ENCODE measurements around the gene SPATA13. TPM values are rescaled to one million over a fixed set of nuclear protein-coding genes. Genes with fewer than 3 reads are reported as not detected.

Gene SPATA13
- total and polyA plus RNA-seq, 2 donors (not counting 3 experiments of a cell fraction or from before 2014, with no cell fraction given), result 6.6 to 12.9 TPM

DNA sequence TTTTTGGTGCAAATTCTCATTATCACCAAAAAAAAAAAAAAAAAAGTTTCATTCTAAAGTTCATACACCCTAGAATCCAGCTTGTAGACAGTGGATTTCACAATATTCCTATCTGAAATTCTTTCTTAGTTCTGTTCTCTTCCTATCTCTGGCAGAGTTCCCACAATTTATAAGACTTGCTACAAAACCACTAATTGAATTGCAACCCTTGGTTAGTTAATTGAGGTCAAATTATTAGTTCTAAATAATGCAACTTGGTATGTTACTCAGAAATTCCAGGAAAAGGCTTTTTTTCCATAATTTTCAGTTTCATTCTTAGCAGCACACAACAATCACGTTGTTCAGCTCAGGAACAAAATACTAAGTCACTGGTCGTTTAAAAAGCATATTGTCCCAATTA lies 58.5 kb downstream of the SPATA13 start:
- intact Hi-C loops (cut with micrococcal nuclease) (no loop called here), dilution Hi-C loops (cut with MboI; ENCODE audit: extremely low pct_ligation_motif_present, low sequenced_read_pairs) (no loop called here)
- no peak overlapping the region for H3K4me3 ChIP-seq (replicated peaks in 1 of 3; ENCODE audit: insufficient read depth in 1 of 3, low read depth in 1 of 3, low read length in 3 of 3)
- no peak overlapping the region for H3K4me2 ChIP-seq (ENCODE audit: insufficient read depth, low read length)
- H3K27ac ChIP-seq (ENCODE audit: insufficient read depth, low read depth, low read length), result no peak overlapping the region
- TF ChIP-seq JUN (IDR thresholded peaks at IDR 0.05; ENCODE audit: borderline replicate concordance, insufficient read depth, insufficient read length, low read depth) (no peak), FOS (IDR thresholded peaks at IDR 0.05; ENCODE audit: borderline replicate concordance, insufficient read depth, low read length) (no peak), GATA2 (IDR thresholded peaks at IDR 0.05; ENCODE audit: insufficient read depth, insufficient read length, low read depth, low read length) (no peak), EZH2 (IDR thresholded peaks at IDR 0.05; ENCODE audit: borderline replicate concordance, low read depth, low read length, severe bottlenecking) (no peak), MYC (IDR thresholded peaks at IDR 0.05; ENCODE audit: low read depth, low read length) (no peak), POLR2A (IDR thresholded peaks at IDR 0.05; ENCODE audit: low read depth, low read length) (no peak), POLR2AphosphoS5 (IDR thresholded peaks at IDR 0.05; ENCODE audit: insufficient read depth, low read depth, low read length) (no peak), CTCF (IDR thresholded peaks at IDR 0.05; ENCODE audit: extremely low read depth in 1 of 2, insufficient read depth in 1 of 2, low read depth in 1 of 2, low read length in 2 of 2) (no peak)
- TF ChIP-seq, protein P1, sequence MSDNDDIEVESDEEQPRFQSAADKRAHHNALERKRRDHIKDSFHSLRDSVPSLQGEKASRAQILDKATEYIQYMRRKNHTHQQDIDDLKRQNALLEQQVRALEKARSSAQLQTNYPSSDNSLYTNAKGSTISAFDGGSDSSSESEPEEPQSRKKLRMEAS (IDR thresholded peaks at IDR 0.05; ENCODE audit: insufficient read depth, insufficient read length), result no peak
- no peaks in the 10 kb centered on the region for H4K20me1 ChIP-seq (replicated peaks; ENCODE audit: control insufficient read depth, extremely low read depth, insufficient read depth, low read length)
- no peak overlapping the region for H3K9ac ChIP-seq (replicated peaks; ENCODE audit: extremely low read depth, insufficient read depth, low read length)
- no peaks in the 10 kb centered on the region for H3K79me2 ChIP-seq (ENCODE audit: control insufficient read depth, insufficient read depth, low read length)
- POLR2A ChIA-PET, result no interaction called here
- H3K9me1 ChIP-seq (replicated peaks; ENCODE audit: control insufficient read depth, extremely low read depth, insufficient read depth, low read length), result no peaks in the 10 kb centered on the region
- no peaks in the 10 kb centered on the region for H3K27me3 ChIP-seq (ENCODE audit: control insufficient read depth in 2 of 2, insufficient read depth in 2 of 2, low read length in 2 of 2)
- no peaks in the 10 kb centered on the region for H3K36me3 ChIP-seq (ENCODE audit: control insufficient read depth in 2 of 2, extremely low read depth in 1 of 2, insufficient read depth in 2 of 2, low read length in 2 of 2)
- FAIRE-seq, result peak; percentile 15
- H3K9me3 ChIP-seq (replicated peaks; ENCODE audit: control insufficient read depth, insufficient read depth, low read length), result no peaks in the 10 kb centered on the region
- H3K4me1 ChIP-seq (ENCODE audit: control insufficient read depth, extremely low read depth, insufficient read depth, low read length), result peaks cover 10% of the 10 kb centered on the region
- DNase-seq (ENCODE audit: low read depth, low spot score), result no peak
- BruUV-seq (replicated peaks), result no TSS peak
- CTCF ChIA-PET, result interaction anchor here (0.6 to 6.4 kb wide), 17 partner anchors 9 to 297 kb away, joined by 3 to 118 read pairs (median 3); no protein-coding TSS in a partner anchor
- no peak overlapping the region for H2AFZ ChIP-seq (ENCODE audit: low read depth, low read length)

Data from endothelial cell of umbilical vein (primary cell).